VCaP (cell line): Measurements from ENCODE around the gene HLA-E.

Experiments used
- H3K27ac ChIP-seq: fragments of 450-650 bp; 2 replicates; pipeline ENCODE4 v1.5.1; 2017
- TF ChIP-seq, protein P1 (sequence below): fragments of 450-650 bp; conservative IDR thresholded peaks from 2 replicates; pipeline ENCODE4 v1.5.1; 2017; ENCODE audit warnings: mild to moderate bottlenecking, moderate library complexity

The HLA-E gene

DNA sequence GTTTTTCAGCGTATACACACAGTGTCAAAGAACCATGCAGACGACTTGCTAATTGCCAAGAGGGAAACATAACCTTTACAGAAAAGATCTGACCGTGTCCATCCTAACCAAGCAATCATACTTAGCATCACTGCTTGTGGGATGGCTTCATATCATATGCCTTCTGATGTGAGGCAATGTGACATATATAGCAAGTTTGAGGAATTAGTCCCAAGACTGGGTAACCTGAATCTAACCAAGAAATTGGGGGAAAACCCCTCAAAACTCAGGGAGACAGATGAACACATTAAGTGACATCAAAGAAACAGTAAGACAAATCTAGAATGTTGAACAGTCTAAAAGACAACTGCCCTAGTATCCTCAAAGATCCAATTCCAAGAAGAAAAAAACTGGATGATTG, 48.6 kb downstream of the HLA-E start:
- TF ChIP-seq, protein P1, sequence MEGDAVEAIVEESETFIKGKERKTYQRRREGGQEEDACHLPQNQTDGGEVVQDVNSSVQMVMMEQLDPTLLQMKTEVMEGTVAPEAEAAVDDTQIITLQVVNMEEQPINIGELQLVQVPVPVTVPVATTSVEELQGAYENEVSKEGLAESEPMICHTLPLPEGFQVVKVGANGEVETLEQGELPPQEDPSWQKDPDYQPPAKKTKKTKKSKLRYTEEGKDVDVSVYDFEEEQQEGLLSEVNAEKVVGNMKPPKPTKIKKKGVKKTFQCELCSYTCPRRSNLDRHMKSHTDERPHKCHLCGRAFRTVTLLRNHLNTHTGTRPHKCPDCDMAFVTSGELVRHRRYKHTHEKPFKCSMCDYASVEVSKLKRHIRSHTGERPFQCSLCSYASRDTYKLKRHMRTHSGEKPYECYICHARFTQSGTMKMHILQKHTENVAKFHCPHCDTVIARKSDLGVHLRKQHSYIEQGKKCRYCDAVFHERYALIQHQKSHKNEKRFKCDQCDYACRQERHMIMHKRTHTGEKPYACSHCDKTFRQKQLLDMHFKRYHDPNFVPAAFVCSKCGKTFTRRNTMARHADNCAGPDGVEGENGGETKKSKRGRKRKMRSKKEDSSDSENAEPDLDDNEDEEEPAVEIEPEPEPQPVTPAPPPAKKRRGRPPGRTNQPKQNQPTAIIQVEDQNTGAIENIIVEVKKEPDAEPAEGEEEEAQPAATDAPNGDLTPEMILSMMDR = no peak
- no peak overlapping the region for H3K27ac ChIP-seq

DNA sequence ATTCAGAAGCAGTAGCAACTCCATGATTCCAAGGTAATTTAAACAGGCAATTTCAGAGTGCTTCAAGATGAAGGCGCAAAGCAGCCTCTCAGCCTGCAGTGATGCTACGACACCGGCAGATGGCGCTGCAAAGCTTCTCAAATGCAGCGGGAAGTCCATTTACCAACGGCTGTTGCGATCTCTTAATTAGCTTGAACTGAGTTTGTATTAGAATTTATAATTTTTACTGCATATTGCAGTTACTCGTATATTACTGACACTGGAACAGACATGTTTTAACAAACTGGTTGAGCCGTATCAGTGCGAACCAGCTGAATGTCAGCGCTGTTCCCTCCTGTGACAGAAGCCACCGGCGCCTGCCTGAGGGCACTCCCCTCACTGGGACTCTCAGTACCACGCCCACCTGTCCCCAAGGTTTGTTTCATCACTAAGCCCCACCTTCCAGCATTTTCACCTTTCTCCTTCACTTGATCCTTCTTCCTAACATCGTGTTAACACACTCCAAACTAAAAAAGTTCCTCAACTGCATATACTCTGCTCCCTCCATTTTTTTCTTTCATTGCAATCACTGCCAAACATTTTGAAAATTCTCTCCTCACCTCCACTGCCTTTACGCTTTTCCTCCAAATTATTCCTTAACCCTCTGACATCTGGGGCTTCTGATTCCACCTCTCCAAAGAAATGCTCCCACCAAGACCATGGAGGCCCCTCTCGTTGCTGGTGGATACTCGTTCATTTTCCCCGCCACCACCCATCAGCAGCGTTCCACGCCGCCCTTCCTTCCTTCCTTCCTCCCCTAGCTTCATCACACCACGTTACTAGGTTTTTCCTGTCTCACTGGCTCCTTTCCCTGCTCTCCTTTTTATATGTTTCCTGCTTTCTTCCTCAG, 52.5 kb downstream of the HLA-E start:
- H3K27ac ChIP-seq = peak overlapping the region; percentile 36
- TF ChIP-seq, protein P1 = peak; percentile 97

DNA sequence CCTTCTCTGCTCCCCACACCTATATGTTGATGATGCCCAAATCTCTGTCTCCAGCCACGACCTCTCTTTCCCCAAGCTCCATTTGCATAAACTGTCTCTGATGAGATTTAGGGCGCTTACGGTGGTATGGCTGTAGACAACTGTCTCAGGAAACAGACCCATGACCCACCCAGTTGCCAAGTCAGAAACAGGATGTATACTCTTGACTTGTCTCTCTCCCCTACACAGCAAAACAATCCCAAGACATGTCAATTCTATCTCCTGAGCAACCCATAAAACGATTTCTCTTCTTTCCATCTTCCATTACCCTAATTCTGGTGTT, 53.1 kb downstream of the HLA-E start:
- peak overlapping the region; percentile 36 for H3K27ac ChIP-seq
- TF ChIP-seq, protein P1 = no peak

DNA sequence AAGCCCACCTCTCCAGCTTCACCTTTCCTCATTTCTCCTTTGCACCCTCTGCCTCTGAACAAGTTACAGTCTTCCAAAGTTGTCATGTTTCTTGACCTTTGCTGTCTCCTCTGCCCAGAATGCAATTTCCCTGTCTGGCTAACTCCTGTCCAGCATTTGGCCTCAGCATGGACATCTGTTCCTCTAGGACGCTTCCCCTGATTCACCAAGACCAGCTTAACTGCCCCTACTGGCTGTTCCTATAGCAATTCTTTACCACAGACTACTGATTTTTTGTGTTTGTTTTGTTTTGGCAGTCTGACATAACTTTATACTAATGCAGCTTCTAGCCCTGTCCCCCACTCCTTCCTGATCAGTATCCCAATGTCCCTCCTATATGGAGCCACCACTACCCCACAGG, 53.6 kb downstream of the HLA-E start:
- H3K27ac ChIP-seq = no peak overlapping the region; the same call in 1 of the 2 replicates
- TF ChIP-seq, protein P1 = no peak
